Astrocyte of the spinal cord (primary cell): Measurements from ENCODE around the gene REG4.

Experiments used
- DNase-seq: peaks from one replicate; pipeline ENCODE4 v3.0.0; 2011; ENCODE audit warnings: low read depth, low spot score
- H3K4me3 ChIP-seq: 2 replicates; pipeline ENCODE4 v1.5.1; 2011; ENCODE audit warnings: low read depth, mild to moderate bottlenecking, low read length, moderate library complexity
- CTCF ChIP-seq: IDR thresholded peaks from 2 replicates; pipeline ENCODE4 v1.5.1; 2012; ENCODE audit warnings: low read depth, mild to moderate bottlenecking, low read length, inconsistent platforms
- in situ Hi-C: cut with HindIII; loops from 2 replicates; pipeline ENCODE4 v1.10.0; 2017; ENCODE audit warnings: low sequenced_read_pairs

REG4 gene

GRCh38 chr1:119767486-119767885 lies 43.8 kb downstream of the REG4 start:
- in situ Hi-C loops, result no loop called here
- H3K4me3 ChIP-seq, result no peak overlapping the region
- DNase-seq, result no peak
- TF ChIP-seq CTCF, result no peak

- DNase-seq, result no peak
- TF ChIP-seq CTCF, result no peak
- H3K4me3 ChIP-seq, result no peak overlapping the region
- in situ Hi-C loops, result no loop called here
Measured at GRCh38 chr1:119766374-119766794, 44.9 kb downstream of the REG4 start.

- no peak for TF ChIP-seq CTCF
- no peak for DNase-seq
- in situ Hi-C loops, result no loop called here
- no peak overlapping the region for H3K4me3 ChIP-seq
Measured at GRCh38 chr1:119764220-119764619, 47.0 kb downstream of the REG4 start.

DNA sequence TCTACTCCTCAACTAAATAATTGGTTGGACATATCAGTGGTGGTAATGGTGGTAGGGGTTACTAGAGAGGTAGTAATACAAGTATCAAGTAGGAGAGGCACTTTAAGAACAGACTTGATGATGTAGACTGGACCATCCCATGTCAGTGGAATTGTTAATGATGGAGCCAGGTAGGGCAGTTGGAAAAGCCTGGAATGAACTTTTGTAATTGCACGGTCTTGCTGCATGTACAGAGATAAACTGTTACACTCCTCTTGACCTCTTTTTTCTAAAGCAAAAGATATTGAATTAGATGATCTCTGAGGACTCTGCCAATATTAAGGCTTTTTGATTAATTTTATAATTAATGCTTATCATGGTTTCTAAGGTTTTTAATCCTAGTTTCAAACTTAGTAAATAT lies 48.3 kb downstream of the REG4 start:
- H3K4me3 ChIP-seq, result no peak overlapping the region
- in situ Hi-C loops, result no loop called here
- TF ChIP-seq CTCF, result no peak
- DNase-seq, result no peak

DNA sequence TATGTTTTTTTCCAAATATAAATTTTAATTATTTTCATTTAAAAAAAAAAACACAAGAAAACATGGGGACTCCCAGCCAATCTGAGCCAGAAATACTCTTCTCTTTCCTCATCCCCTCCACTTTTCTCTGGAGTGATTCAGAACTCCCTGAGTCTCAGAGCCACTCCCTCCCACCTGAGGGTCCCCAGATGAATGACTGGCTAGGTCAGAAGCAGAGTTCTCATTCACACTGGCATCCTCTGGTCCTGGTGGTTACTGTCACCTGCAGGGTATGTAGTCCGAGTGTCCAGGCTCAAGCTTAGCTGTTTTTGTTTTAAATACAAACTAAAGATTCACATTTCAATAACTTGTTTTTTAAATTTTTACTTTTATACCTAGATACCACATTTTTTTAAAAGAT lies 48.9 kb downstream of the REG4 start:
- in situ Hi-C loops, result no loop called here
- TF ChIP-seq CTCF, result no peak

DNA sequence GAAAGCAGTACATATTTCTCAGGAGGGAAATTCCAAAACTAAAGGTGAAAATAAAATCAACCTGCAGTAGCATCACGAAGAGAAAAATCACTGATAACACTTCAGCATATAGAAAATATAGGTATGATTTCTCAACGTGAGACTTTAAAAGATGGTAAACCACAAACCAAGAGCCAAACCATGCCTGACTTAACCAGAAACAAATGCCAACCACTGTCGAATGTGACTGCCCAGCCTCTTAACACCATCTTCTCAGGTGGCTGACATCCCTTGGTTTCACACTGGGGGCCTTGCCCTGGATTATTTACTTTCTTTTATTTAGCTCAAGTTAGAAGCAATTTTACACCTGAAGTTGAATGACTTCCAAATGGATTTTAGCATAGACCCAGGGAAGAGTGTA lies 52.7 kb downstream of the REG4 start:
- no peak for TF ChIP-seq CTCF
- H3K4me3 ChIP-seq, result no peak overlapping the region
- in situ Hi-C loops, result no loop called here
- no peak for DNase-seq

More for the DNA sequence above, 48.9 kb downstream of the REG4 start:
- H3K4me3 ChIP-seq, result no peak overlapping the region
- DNase-seq, result no peak

GRCh38 chr1:119752592-119752991 lies 58.7 kb downstream of the REG4 start:
- DNase-seq, result no peak
- no peak overlapping the region for H3K4me3 ChIP-seq
- in situ Hi-C loops, result no loop called here
- TF ChIP-seq CTCF, result no peak
